Naive thymus-derived CD4-positive, alpha-beta T cell (primary cell): ENCODE results near the gene PITPNM3. TPM values are rescaled to one million over a fixed set of nuclear protein-coding genes. Genes with fewer than 3 reads are reported as not detected.

Experiments
- ATAC-seq: fragments of 150-1000 bp; cut with Tn5 transposase; 2 replicates; pipeline ENCODE4 v1.10.0; 2021; ENCODE audit warnings: mild to moderate bottlenecking, moderate library complexity
- CTCF ChIA-PET: fragments of 350-600 bp; sonication (Branson Sonifier 250); formaldehyde crosslinking; loops from one replicate; lab custom pipeline; 2021; ENCODE audit warnings: antibody characterized with exemption; lab: Charles Lee
- POLR2A ChIA-PET: fragments of 350-600 bp; sonication (Branson Sonifier 250); formaldehyde crosslinking; loops from one replicate; lab custom pipeline; 2021; ENCODE audit warnings: antibody characterized with exemption, inconsistent platforms; lab: Charles Lee
- DNase-seq, 9 donors: peaks; one replicate each; pipeline versions ENCODE4 v3.0.0 to v3.0.0-alpha.2; 2020 to 2022; ENCODE audit warnings: mixed read lengths in 1 of 9
- H3K27ac ChIP-seq: one replicate; pipeline ENCODE4 v1.7.0; 2013; ENCODE audit warnings: mild to moderate bottlenecking, low read depth, low read length, moderate library complexity
- H3K27me3 ChIP-seq, 2 donors: one replicate each; pipeline ENCODE4 v1.7.0; 2013; ENCODE audit warnings: low read length in 2 of 2, mild to moderate bottlenecking in 2 of 2, moderate library complexity in 2 of 2; ENCODE audit not compliant: control insufficient read depth in 2 of 2, insufficient read depth in 2 of 2
- H3K36me3 ChIP-seq, 3 experiments: 1 replicate in 2 of 3; 2 replicates in 1 of 3; pipeline ENCODE4 v1.7.0; 2013; ENCODE audit warnings: low read length in 3 of 3, mild to moderate bottlenecking in 3 of 3, moderate library complexity in 1 of 3; ENCODE audit not compliant: insufficient read depth in 3 of 3, control insufficient read depth in 2 of 3
- H3K4me1 ChIP-seq, 2 donors: one replicate each; pipeline ENCODE4 v1.7.0; 2013; ENCODE audit warnings: low read length in 2 of 2, mild to moderate bottlenecking in 2 of 2, moderate library complexity in 1 of 2; ENCODE audit not compliant: control insufficient read depth in 2 of 2, insufficient read depth in 2 of 2
- H3K4me3 ChIP-seq: 2 replicates; pipeline ENCODE4 v1.7.0; 2013; ENCODE audit warnings: mild to moderate bottlenecking, low read length
- H3K9me3 ChIP-seq, 3 experiments: 1 replicate in 2 of 3; 2 replicates in 1 of 3; pipeline ENCODE4 v1.7.0; 2013; ENCODE audit warnings: low read length in 3 of 3; ENCODE audit not compliant: control insufficient read depth in 2 of 3
- H3K27ac Mint-ChIP-seq, 9 donors: one replicate each; pipeline ENCODE4 v1.8.0; 2020 to 2022; ENCODE audit warnings: mixed read lengths in 9 of 9, mild to moderate bottlenecking in 8 of 9, moderate library complexity in 5 of 9, inconsistent platforms in 2 of 9
- H3K27me3 Mint-ChIP-seq, 5 donors: one replicate each; pipeline ENCODE4 v1.8.0; 2021 to 2022; ENCODE audit warnings: mixed read lengths in 5 of 5, mild to moderate bottlenecking in 1 of 5
- H3K36me3 Mint-ChIP-seq, 5 donors: one replicate each; pipeline ENCODE4 v1.8.0; 2020 to 2022; ENCODE audit warnings: mixed read lengths in 5 of 5, mild to moderate bottlenecking in 3 of 5, inconsistent platforms in 1 of 5
- H3K4me1 Mint-ChIP-seq, 7 donors: one replicate each; pipeline ENCODE4 v1.8.0; 2020 to 2022; ENCODE audit warnings: mixed read lengths in 7 of 7, mild to moderate bottlenecking in 3 of 7, inconsistent platforms in 1 of 7
- H3K4me3 Mint-ChIP-seq, 10 donors: one replicate each; pipeline ENCODE4 v1.8.0; 2020 to 2022; ENCODE audit warnings: mild to moderate bottlenecking in 10 of 10, mixed read lengths in 10 of 10, moderate library complexity in 6 of 10, inconsistent platforms in 2 of 10
- H3K9me3 Mint-ChIP-seq, 11 donors: one replicate each; pipeline ENCODE4 v1.8.0; 2020 to 2022; ENCODE audit warnings: mixed read lengths in 11 of 11, mild to moderate bottlenecking in 4 of 11, inconsistent platforms in 1 of 11, moderate library complexity in 1 of 11
- intact Hi-C, 2 donors: fragments of 100-400 bp; cut with micrococcal nuclease; formaldehyde crosslinking; loops; one replicate each; pipeline ENCODE4 v1.15.1; 2023
- polyA plus RNA-seq, 2 donors: library from polyadenylated mRNA; unstranded; fragments of 300-500 nt; fragmentation: Illumina TruSeq; gene quantifications; one replicate each; pipeline ENCODE4 v1.2.3, GENCODE V29; 2021
- total RNA-seq, 6 experiments: library from RNA in 5 of 6; stranded (reverse) in 5 of 6; gene quantifications; 1 replicate in 5 of 6; 2 replicates in 1 of 6; pipeline ENCODE4 v1.2.3 and lab custom pipeline; 2021 to 2026

The PITPNM3 gene
- total and polyA plus RNA-seq, 7 experiments from 2014 or later, result 0.04 to 0.58 (median 0.50) TPM; not detected in 1

GRCh38 chr17:6503641-6504195 lies 52.6 kb downstream of the PITPNM3 start:
- Histone ChIP-seq H3K27ac (no peak overlapping the region), H3K36me3 (no peaks in the 10 kb centered on the region), H3K9me3 (no peaks in the 10 kb centered on the region), H3K4me1 (no peaks in the 10 kb centered on the region), H3K4me3 (no peak overlapping the region), H3K27me3 (no peaks in the 10 kb centered on the region)
- DNase-seq (no peak), ATAC-seq (no peak)
- intact Hi-C loops, result no loop called here
- Mint-ChIP-seq H3K4me3 (no peak overlapping the region), H3K9me3 (no peaks in the 10 kb centered on the region), H3K36me3 (peaks cover 0 to 3% (median 0%) of the 10 kb centered on the region in 5 donors), H3K27me3 (peaks cover 0 to 3% (median 0%) of the 10 kb centered on the region in 5 donors), H3K4me1 (peaks cover 0 to 5% (median 0%) of the 10 kb centered on the region in 7 donors), H3K27ac (no peak overlapping the region)
- ChIA-PET POLR2A (no interaction called here), CTCF (no interaction called here)

- Histone ChIP-seq H3K36me3 (no peaks in the 10 kb centered on the region), H3K27ac (no peak overlapping the region), H3K4me3 (no peak overlapping the region), H3K9me3 (no peaks in the 10 kb centered on the region), H3K27me3 (no peaks in the 10 kb centered on the region), H3K4me1 (no peaks in the 10 kb centered on the region)
- DNase-seq (no peak), ATAC-seq (no peak)
- CTCF ChIA-PET, result interaction anchor here (0.7 kb wide), 1 partner anchor 45 kb away, joined by 5 read pairs; no protein-coding TSS in a partner anchor
- Mint-ChIP-seq H3K4me1 (peaks cover 0 to 5% (median 0%) of the 10 kb centered on the region in 7 donors), H3K4me3 (no peak overlapping the region), H3K36me3 (peaks cover 0 to 3% (median 0%) of the 10 kb centered on the region in 5 donors), H3K9me3 (no peaks in the 10 kb centered on the region), H3K27ac (no peak overlapping the region), H3K27me3 (peaks cover 0 to 3% (median 0%) of the 10 kb centered on the region in 5 donors)
- intact Hi-C loops, result no loop called here
- POLR2A ChIA-PET, result no interaction called here
Measured at GRCh38 chr17:6502871-6503509, 53.4 kb downstream of the PITPNM3 start.

- peaks cover 0 to 3% (median 0%) of the 10 kb centered on the region in 5 donors for H3K27me3 Mint-ChIP-seq
- Histone ChIP-seq H3K4me3 (no peak overlapping the region), H3K9me3 (no peaks in the 10 kb centered on the region), H3K27me3 (no peaks in the 10 kb centered on the region), H3K4me1 (no peaks in the 10 kb centered on the region), H3K27ac (no peak overlapping the region), H3K36me3 (no peaks in the 10 kb centered on the region)
- intact Hi-C loops, result no loop called here
- H3K4me1 Mint-ChIP-seq, result peaks cover 0 to 5% (median 0%) of the 10 kb centered on the region in 7 donors
- no peak for DNase-seq
- no peak for ATAC-seq
- ChIA-PET POLR2A (no interaction called here), CTCF (interaction anchor here (0.7 kb wide), 1 partner anchor 46 kb away, joined by 5 read pairs; no protein-coding TSS in a partner anchor)
- peaks cover 0 to 3% (median 0%) of the 10 kb centered on the region in 5 donors for H3K36me3 Mint-ChIP-seq
- no peak overlapping the region for H3K27ac Mint-ChIP-seq
- H3K9me3 Mint-ChIP-seq, result no peaks in the 10 kb centered on the region
- H3K4me3 Mint-ChIP-seq, result no peak overlapping the region
Measured at GRCh38 chr17:6502142-6502541, 54.2 kb downstream of the PITPNM3 start.

GRCh38 chr17:6501359-6501758 lies 55.0 kb downstream of the PITPNM3 start:
- POLR2A ChIA-PET, result no interaction called here
- intact Hi-C loops, result no loop called here

GRCh38 chr17:6498901-6499540 lies 57.3 kb downstream of the PITPNM3 start:
- POLR2A ChIA-PET, result no interaction called here
- CTCF ChIA-PET, result no interaction called here
- H3K27ac ChIP-seq, result no peak overlapping the region
- no peaks in the 10 kb centered on the region for H3K9me3 Mint-ChIP-seq
- no peaks in the 10 kb centered on the region for H3K27me3 ChIP-seq
- peaks cover 13 to 28% (median 24%) of the 10 kb centered on the region in 7 donors for H3K4me1 Mint-ChIP-seq
- peak in 1 of 9 donors; percentile 3 for DNase-seq
- no peaks in the 10 kb centered on the region for H3K9me3 ChIP-seq
- no peak overlapping the region for H3K27ac Mint-ChIP-seq
- no peak for ATAC-seq
- H3K36me3 ChIP-seq, result no peaks in the 10 kb centered on the region
- H3K4me3 ChIP-seq, result no peak overlapping the region
- H3K4me1 ChIP-seq, result peaks cover 0 to 11% of the 10 kb centered on the region in 2 donors
- H3K4me3 Mint-ChIP-seq, result no peak overlapping the region
- peaks cover 0 to 14% (median 0%) of the 10 kb centered on the region in 5 donors for H3K27me3 Mint-ChIP-seq
- intact Hi-C loops, result no loop called here
- peaks cover 0 to 3% (median 0%) of the 10 kb centered on the region in 5 donors for H3K36me3 Mint-ChIP-seq

More at GRCh38 chr17:6501359-6501758, 55.0 kb downstream of the PITPNM3 start:
- peaks cover 0 to under 1% of the 10 kb centered on the region in 2 donors for H3K4me1 ChIP-seq
- CTCF ChIA-PET, result no interaction called here
- Mint-ChIP-seq H3K27me3 (peaks cover 0 to 10% (median 0%) of the 10 kb centered on the region in 5 donors), H3K4me3 (no peak overlapping the region), H3K36me3 (peaks cover 0 to 3% (median 0%) of the 10 kb centered on the region in 5 donors), H3K4me1 (peaks cover 5 to 12% (median 6%) of the 10 kb centered on the region in 7 donors), H3K9me3 (no peaks in the 10 kb centered on the region), H3K27ac (no peak overlapping the region)
- ATAC-seq (no peak), DNase-seq (no peak)
- no peaks in the 10 kb centered on the region for H3K9me3 ChIP-seq
- no peak overlapping the region for H3K4me3 ChIP-seq
- no peaks in the 10 kb centered on the region for H3K27me3 ChIP-seq
- H3K36me3 ChIP-seq, result no peaks in the 10 kb centered on the region
- no peak overlapping the region for H3K27ac ChIP-seq

GRCh38 chr17:6498356-6498755 lies 58.0 kb downstream of the PITPNM3 start:
- no peak for ATAC-seq
- CTCF ChIA-PET, result no interaction called here
- H3K4me1 Mint-ChIP-seq, result peaks cover 13 to 28% (median 24%) of the 10 kb centered on the region in 7 donors
- Histone ChIP-seq H3K27ac (no peak overlapping the region), H3K36me3 (no peaks in the 10 kb centered on the region), H3K4me3 (no peak overlapping the region), H3K9me3 (no peaks in the 10 kb centered on the region), H3K4me1 (peaks cover 0 to 11% of the 10 kb centered on the region in 2 donors), H3K27me3 (no peaks in the 10 kb centered on the region)
- no peak overlapping the region for H3K4me3 Mint-ChIP-seq
- DNase-seq, result no peak
- intact Hi-C loops, result no loop called here
- no peaks in the 10 kb centered on the region for H3K9me3 Mint-ChIP-seq
- H3K27me3 Mint-ChIP-seq, result peaks cover 0 to 14% (median 0%) of the 10 kb centered on the region in 5 donors
- POLR2A ChIA-PET, result no interaction called here
- peak overlapping the region in 1 of 9 donors; percentile 46 for H3K27ac Mint-ChIP-seq
- no peaks in the 10 kb centered on the region for H3K36me3 Mint-ChIP-seq
